ENCODE measurements around the gene WDR48.

Gene WDR48

GRCh38 chr3:39013289-39013688, 38.5 kb upstream of the WDR48 start:
- H3K9me3 ChIP-seq (ENCODE audit: low read length) = no peaks in the 10 kb centered on the region
- no peak overlapping the region for H3K4me3 ChIP-seq (ENCODE audit: low read depth, low read length, poor library complexity, severe bottlenecking)
- TF ChIP-seq, protein P1, sequence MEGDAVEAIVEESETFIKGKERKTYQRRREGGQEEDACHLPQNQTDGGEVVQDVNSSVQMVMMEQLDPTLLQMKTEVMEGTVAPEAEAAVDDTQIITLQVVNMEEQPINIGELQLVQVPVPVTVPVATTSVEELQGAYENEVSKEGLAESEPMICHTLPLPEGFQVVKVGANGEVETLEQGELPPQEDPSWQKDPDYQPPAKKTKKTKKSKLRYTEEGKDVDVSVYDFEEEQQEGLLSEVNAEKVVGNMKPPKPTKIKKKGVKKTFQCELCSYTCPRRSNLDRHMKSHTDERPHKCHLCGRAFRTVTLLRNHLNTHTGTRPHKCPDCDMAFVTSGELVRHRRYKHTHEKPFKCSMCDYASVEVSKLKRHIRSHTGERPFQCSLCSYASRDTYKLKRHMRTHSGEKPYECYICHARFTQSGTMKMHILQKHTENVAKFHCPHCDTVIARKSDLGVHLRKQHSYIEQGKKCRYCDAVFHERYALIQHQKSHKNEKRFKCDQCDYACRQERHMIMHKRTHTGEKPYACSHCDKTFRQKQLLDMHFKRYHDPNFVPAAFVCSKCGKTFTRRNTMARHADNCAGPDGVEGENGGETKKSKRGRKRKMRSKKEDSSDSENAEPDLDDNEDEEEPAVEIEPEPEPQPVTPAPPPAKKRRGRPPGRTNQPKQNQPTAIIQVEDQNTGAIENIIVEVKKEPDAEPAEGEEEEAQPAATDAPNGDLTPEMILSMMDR (IDR thresholded peaks at IDR 0.05; ENCODE audit: low read length) = no peak
- no peak for TF ChIP-seq EZH2 (IDR thresholded peaks at IDR 0.05; ENCODE audit: borderline replicate concordance, low read length)
- no peaks in the 10 kb centered on the region for H3K36me3 ChIP-seq (ENCODE audit: insufficient read depth, low read length)
- no peak overlapping the region for H3K4me2 ChIP-seq (ENCODE audit: low read length)
- H3K9ac ChIP-seq (ENCODE audit: low read length) = no peak overlapping the region
- H3K4me1 ChIP-seq (ENCODE audit: insufficient read depth, low read length, severe bottlenecking) = no peaks in the 10 kb centered on the region
- no peaks in the 10 kb centered on the region for H3K79me2 ChIP-seq (ENCODE audit: insufficient read depth, low read length)
- H3F3A ChIP-seq (ENCODE audit: insufficient read depth, low read length) = no peaks in the 10 kb centered on the region
- H4K20me1 ChIP-seq (ENCODE audit: insufficient read depth, low read length) = no peaks in the 10 kb centered on the region
- no peak overlapping the region for H3K27ac ChIP-seq (ENCODE audit: low read depth, low read length, poor library complexity, severe bottlenecking)
- H3K27me3 ChIP-seq (ENCODE audit: insufficient read depth, low read length) = no peaks in the 10 kb centered on the region
- no peak overlapping the region for H2AFZ ChIP-seq (ENCODE audit: low read length)
- H3K9me2 ChIP-seq (ENCODE audit: low read depth, low read length) = no peaks in the 10 kb centered on the region

DNA sequence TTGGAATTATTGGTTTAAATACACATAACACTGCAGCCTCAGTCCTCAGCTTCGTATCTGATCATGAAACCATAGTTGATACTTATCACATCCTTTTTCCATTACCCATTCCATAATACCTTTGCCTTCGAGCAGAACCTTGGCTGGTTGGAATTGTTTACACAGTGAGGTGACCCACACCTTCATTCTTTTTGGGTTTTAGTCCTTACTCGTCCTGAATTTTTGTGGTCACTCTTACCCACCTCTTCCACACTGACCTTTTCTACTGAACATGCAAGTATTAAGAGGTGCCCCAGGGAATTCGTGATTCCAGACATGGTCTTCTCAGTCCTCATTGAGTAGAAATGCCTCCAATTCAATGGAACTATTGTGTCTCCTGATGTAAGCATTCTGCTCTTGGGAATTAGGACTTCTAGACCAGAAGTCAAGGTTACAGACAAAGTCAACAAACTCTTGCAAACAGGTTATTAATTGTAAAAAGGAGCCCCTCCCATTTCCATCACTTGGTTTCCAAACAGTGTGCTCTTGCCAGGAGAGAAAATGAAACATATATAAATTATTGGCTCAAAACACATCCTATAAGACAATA, 37.8 kb upstream of the WDR48 start:
- Histone ChIP-seq H3K36me3 (ENCODE audit: insufficient read depth, low read length) (no peaks in the 10 kb centered on the region), H3F3A (ENCODE audit: insufficient read depth, low read length) (no peaks in the 10 kb centered on the region), H3K9ac (ENCODE audit: low read length) (no peak overlapping the region), H3K4me2 (ENCODE audit: low read length) (no peak overlapping the region), H3K9me3 (ENCODE audit: low read length) (no peaks in the 10 kb centered on the region), H2AFZ (ENCODE audit: low read length) (no peak overlapping the region), H3K79me2 (ENCODE audit: insufficient read depth, low read length) (no peaks in the 10 kb centered on the region), H4K20me1 (ENCODE audit: insufficient read depth, low read length) (no peaks in the 10 kb centered on the region), H3K4me3 (ENCODE audit: low read depth, low read length, poor library complexity, severe bottlenecking) (no peak overlapping the region), H3K27ac (ENCODE audit: low read depth, low read length, poor library complexity, severe bottlenecking) (no peak overlapping the region), H3K4me1 (ENCODE audit: insufficient read depth, low read length, severe bottlenecking) (no peaks in the 10 kb centered on the region), H3K27me3 (ENCODE audit: insufficient read depth, low read length) (no peaks in the 10 kb centered on the region), H3K9me2 (ENCODE audit: low read depth, low read length) (no peaks in the 10 kb centered on the region)
- TF ChIP-seq, protein P1 (IDR thresholded peaks at IDR 0.05; ENCODE audit: low read length) = no peak
- TF ChIP-seq EZH2 (IDR thresholded peaks at IDR 0.05; ENCODE audit: borderline replicate concordance, low read length) = no peak

- Histone ChIP-seq H3K9me2 (ENCODE audit: low read depth, low read length) (no peaks in the 10 kb centered on the region), H3K9me3 (ENCODE audit: low read length) (no peaks in the 10 kb centered on the region), H3K27ac (ENCODE audit: low read depth, low read length, poor library complexity, severe bottlenecking) (no peak overlapping the region), H3K4me2 (ENCODE audit: low read length) (no peak overlapping the region), H3K36me3 (ENCODE audit: insufficient read depth, low read length) (no peaks in the 10 kb centered on the region), H3K27me3 (ENCODE audit: insufficient read depth, low read length) (no peaks in the 10 kb centered on the region), H3F3A (ENCODE audit: insufficient read depth, low read length) (no peaks in the 10 kb centered on the region), H3K4me3 (ENCODE audit: low read depth, low read length, poor library complexity, severe bottlenecking) (no peak overlapping the region), H2AFZ (ENCODE audit: low read length) (no peak overlapping the region), H3K9ac (ENCODE audit: low read length) (no peak overlapping the region), H3K79me2 (ENCODE audit: insufficient read depth, low read length) (no peaks in the 10 kb centered on the region), H4K20me1 (ENCODE audit: insufficient read depth, low read length) (no peaks in the 10 kb centered on the region), H3K4me1 (ENCODE audit: insufficient read depth, low read length, severe bottlenecking) (no peaks in the 10 kb centered on the region)
- TF ChIP-seq EZH2 (IDR thresholded peaks at IDR 0.05; ENCODE audit: borderline replicate concordance, low read length) = no peak
- TF ChIP-seq, protein P1 (IDR thresholded peaks at IDR 0.05; ENCODE audit: low read length) = no peak
Measured at GRCh38 chr3:39015418-39015817, 36.4 kb upstream of the WDR48 start.

All from OCI-LY1 (cell line).